HFFc6 (cell line): ENCODE data around the gene ATP4A. TPM values are rescaled to one million over a fixed set of nuclear protein-coding genes. Genes with fewer than 3 reads are reported as not detected.

ENCODE experiments used
- DNase-seq: peaks from one replicate; pipeline ENCODE4 v3.0.0-alpha.2; 2018
- H3K27ac Mint-ChIP-seq: 2 replicates; pipeline ENCODE4 v1.8.0; 2020; ENCODE audit warnings: mild to moderate bottlenecking, mixed read lengths
- H3K27me3 Mint-ChIP-seq: 2 replicates; pipeline ENCODE4 v1.8.0; 2021; ENCODE audit warnings: mild to moderate bottlenecking, moderate library complexity, mixed read lengths; ENCODE audit not compliant: insufficient read depth
- H3K36me3 Mint-ChIP-seq: 2 replicates; pipeline ENCODE4 v1.8.0; 2021; ENCODE audit warnings: low read depth, mixed read lengths
- H3K4me1 Mint-ChIP-seq: 2 replicates; pipeline ENCODE4 v1.8.0; 2020; ENCODE audit warnings: low read depth, mixed read lengths
- H3K4me3 Mint-ChIP-seq: 2 replicates; pipeline ENCODE4 v1.8.0; 2020; ENCODE audit warnings: mild to moderate bottlenecking, moderate library complexity, mixed read lengths
- H3K9me3 Mint-ChIP-seq: 2 replicates; pipeline ENCODE4 v1.8.0; 2020; ENCODE audit warnings: mild to moderate bottlenecking, mixed read lengths
- CTCF ChIP-seq: fragments of 200-600 bp; sonication (generic); IDR thresholded peaks from 2 replicates; pipeline ENCODE4 v1.5.0; 2021; ENCODE audit warnings: antibody characterized with exemption, mild to moderate bottlenecking
- total RNA-seq, 6 experiments: library from RNA; stranded (reverse); fragmentation: NEBNext Ultra II Directional; extraction: Animal tissue kit (Norgen Biotek cat#: 25700); gene quantifications; 2 replicates in 1 of 6; 3 replicates in 5 of 6; pipeline ENCODE4 v1.2.3, GENCODE V29; 2021

ATP4A gene
- total RNA-seq, 6 experiments from 2014 or later: not detected

DNA sequence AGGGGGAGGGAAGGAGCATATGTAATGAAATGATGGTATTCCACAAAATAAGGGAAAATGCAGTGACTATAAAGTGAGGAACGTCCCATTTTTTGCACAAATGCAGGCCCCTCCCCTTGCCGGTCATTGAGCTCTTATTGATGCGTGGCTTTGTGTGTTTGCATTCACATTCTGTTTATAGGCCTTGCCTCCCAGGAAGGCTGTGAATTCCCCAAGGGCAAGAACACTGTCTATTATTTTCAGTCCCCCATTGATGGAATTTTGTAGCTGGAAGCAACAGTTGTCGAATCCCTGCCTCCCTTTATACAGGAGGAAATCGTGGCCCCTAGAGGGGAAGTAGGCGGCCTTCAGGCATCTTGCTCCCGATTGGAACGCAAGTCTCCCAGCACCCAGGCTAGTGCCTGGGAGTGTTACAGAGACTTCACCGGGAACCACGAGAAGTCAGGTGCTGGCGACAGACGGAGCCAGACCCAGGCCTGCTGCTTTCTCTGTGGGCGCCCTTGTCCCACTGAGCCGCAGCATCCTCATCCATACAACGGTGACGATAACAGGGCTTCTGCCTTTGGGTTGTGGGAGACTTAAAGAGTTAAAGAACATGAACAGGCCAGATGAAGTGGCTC is 42.2 kb downstream of the ATP4A start:
- no peaks in the 10 kb centered on the region for H3K9me3 Mint-ChIP-seq
- no peak for TF ChIP-seq CTCF
- no peaks in the 10 kb centered on the region for H3K36me3 Mint-ChIP-seq
- peaks cover 5% of the 10 kb centered on the region for H3K27me3 Mint-ChIP-seq
- no peak overlapping the region for H3K4me3 Mint-ChIP-seq
- peaks cover 30% of the 10 kb centered on the region for H3K4me1 Mint-ChIP-seq
- H3K27ac Mint-ChIP-seq: no peak overlapping the region
- DNase-seq: no peak

GRCh38 chr19:35519291-35519690 is 44.2 kb downstream of the ATP4A start:
- H3K4me1 Mint-ChIP-seq: peaks cover 35% of the 10 kb centered on the region
- peak overlapping the region; percentile 91 for H3K27ac Mint-ChIP-seq
- no peaks in the 10 kb centered on the region for H3K36me3 Mint-ChIP-seq
- no peaks in the 10 kb centered on the region for H3K9me3 Mint-ChIP-seq
- H3K4me3 Mint-ChIP-seq: no peak overlapping the region; the same call in 1 of the 2 replicates
- no peak for TF ChIP-seq CTCF
- peaks cover 2% of the 10 kb centered on the region for H3K27me3 Mint-ChIP-seq
- no peak for DNase-seq

DNA sequence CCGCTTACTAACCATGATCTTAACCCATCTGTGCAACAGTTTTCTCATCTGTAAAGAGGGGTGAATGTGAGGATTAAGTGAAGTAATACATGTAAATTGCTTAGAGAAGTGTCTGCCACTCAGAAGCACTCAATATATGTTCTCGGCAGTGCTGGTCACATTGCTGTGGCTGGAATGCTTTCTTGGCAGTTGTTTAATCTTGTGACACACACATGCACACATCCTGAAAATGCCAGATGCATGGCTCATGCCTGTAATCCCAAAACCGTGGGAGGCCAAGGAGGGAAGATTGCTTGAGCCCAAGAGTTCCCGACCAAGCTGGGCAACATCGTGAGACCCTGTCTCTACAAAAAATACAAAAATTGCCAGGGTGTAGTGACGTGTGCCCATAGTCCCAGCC is 45.1 kb downstream of the ATP4A start:
- peak; percentile 95 for DNase-seq
- Mint-ChIP-seq H3K4me1 (peaks cover 45% of the 10 kb centered on the region), H3K27ac (peak overlapping the region; percentile 91), H3K27me3 (peaks cover 4% of the 10 kb centered on the region), H3K4me3 (peak overlapping the region; percentile 66), H3K36me3 (no peaks in the 10 kb centered on the region), H3K9me3 (no peaks in the 10 kb centered on the region)
- no peak for TF ChIP-seq CTCF

DNA sequence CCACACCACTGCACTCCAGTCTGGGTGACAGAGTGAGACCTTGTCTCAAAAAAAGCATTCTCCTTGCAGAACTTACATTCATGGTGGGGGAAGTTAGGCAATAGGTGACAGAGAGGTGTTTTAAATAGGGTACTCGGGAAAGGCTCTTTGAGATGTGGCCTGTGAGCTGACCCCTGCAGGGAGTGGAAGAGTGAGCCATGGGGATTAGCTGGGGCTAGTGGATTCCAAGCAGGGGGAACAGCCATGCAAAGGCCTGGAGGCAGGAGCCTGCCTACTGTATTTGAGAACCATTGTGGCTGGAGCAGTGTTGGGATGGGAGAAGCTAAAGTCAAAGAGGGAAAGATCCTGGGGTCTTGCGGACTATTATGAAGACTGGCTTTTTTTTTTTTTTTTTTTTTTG is 46.1 kb downstream of the ATP4A start:
- Mint-ChIP-seq H3K27ac (peak overlapping the region; percentile 91), H3K9me3 (no peaks in the 10 kb centered on the region), H3K27me3 (peaks cover 10% of the 10 kb centered on the region), H3K36me3 (no peaks in the 10 kb centered on the region), H3K4me3 (no peak overlapping the region), H3K4me1 (peaks cover 45% of the 10 kb centered on the region)
- no peak for DNase-seq
- no peak for TF ChIP-seq CTCF

DNA sequence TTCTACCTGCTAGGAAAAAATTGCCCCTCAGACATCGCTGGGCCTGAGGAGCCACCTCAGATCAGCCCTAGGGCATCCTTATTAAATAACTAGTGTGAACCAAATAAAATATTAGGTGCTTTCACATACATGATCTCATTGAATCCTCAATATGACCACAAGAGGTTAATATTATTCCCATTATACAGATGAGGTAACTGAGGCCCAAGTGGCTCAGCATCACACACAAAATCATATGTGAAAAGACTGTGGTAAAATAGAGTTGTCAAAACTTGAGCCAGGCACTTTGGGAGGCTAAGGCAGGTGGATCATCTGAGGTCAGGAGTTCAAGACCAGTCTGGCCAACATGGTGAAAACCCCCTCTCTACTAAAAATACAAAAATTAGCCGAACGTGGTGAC is 47.1 kb downstream of the ATP4A start:
- DNase-seq: no peak
- TF ChIP-seq CTCF: no peak
- H3K27me3 Mint-ChIP-seq: peaks cover 10% of the 10 kb centered on the region
- no peak overlapping the region for H3K27ac Mint-ChIP-seq
- peaks cover 45% of the 10 kb centered on the region for H3K4me1 Mint-ChIP-seq
- no peak overlapping the region for H3K4me3 Mint-ChIP-seq
- H3K36me3 Mint-ChIP-seq: no peaks in the 10 kb centered on the region
- H3K9me3 Mint-ChIP-seq: no peaks in the 10 kb centered on the region
